Measurements from ENCODE around the gene LRRC10.

The LRRC10 gene

GRCh38 chr12:69585189-69586062 is 25.3 kb downstream of the LRRC10 start, which contains the start of gene CCT2:
Gene CCT2 (plus strand): TSS chr12:69585459. CDS start chr12:69585522, 63 bp downstream.
- TF ChIP-seq, protein P1, sequence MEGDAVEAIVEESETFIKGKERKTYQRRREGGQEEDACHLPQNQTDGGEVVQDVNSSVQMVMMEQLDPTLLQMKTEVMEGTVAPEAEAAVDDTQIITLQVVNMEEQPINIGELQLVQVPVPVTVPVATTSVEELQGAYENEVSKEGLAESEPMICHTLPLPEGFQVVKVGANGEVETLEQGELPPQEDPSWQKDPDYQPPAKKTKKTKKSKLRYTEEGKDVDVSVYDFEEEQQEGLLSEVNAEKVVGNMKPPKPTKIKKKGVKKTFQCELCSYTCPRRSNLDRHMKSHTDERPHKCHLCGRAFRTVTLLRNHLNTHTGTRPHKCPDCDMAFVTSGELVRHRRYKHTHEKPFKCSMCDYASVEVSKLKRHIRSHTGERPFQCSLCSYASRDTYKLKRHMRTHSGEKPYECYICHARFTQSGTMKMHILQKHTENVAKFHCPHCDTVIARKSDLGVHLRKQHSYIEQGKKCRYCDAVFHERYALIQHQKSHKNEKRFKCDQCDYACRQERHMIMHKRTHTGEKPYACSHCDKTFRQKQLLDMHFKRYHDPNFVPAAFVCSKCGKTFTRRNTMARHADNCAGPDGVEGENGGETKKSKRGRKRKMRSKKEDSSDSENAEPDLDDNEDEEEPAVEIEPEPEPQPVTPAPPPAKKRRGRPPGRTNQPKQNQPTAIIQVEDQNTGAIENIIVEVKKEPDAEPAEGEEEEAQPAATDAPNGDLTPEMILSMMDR (IDR thresholded peaks at IDR 0.05): peak; percentile 53
- no peak for TF ChIP-seq ZFX (IDR thresholded peaks at IDR 0.05; ENCODE audit: borderline replicate concordance)
- H3K27ac ChIP-seq: peak within 1 kb of the TSS; percentile 82

DNA sequence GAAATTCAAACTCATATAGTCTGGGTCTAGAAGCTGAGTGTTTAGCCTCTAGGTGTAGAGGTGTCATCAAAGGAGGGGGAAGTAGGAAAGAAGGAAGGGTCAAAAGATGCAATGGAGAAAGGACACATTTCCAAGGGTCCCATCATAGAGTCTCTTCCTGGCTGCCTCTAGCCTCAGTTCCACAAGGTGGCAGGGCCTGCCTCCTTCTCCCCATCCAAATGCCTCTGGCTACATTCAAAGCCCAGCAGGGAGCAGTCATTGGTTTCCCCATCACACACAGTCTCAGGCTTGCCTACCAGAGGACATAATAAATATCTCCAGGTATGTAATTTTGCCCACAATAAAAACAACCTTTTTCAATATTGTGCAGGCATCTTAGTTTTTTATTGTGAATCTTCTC is 27.5 kb downstream of the LRRC10 start:
- no peak overlapping the region for H3K27ac ChIP-seq
- no peak for TF ChIP-seq ZFX (IDR thresholded peaks at IDR 0.05; ENCODE audit: borderline replicate concordance)
- TF ChIP-seq, protein P1 (IDR thresholded peaks at IDR 0.05): peak; percentile 17; the same call in 1 of the 2 replicates

- H3K27ac ChIP-seq: no peak overlapping the region
- TF ChIP-seq, protein P1 (IDR thresholded peaks at IDR 0.05): no peak
- TF ChIP-seq ZFX (IDR thresholded peaks at IDR 0.05; ENCODE audit: borderline replicate concordance): no peak
Observed at GRCh38 chr12:69580074-69580473, 30.6 kb downstream of the LRRC10 start.

GRCh38 chr12:69579029-69579428 is 31.7 kb downstream of the LRRC10 start:
- H3K27ac ChIP-seq: no peak overlapping the region
- TF ChIP-seq, protein P1 (IDR thresholded peaks at IDR 0.05): no peak
- TF ChIP-seq ZFX (IDR thresholded peaks at IDR 0.05; ENCODE audit: borderline replicate concordance): no peak

DNA sequence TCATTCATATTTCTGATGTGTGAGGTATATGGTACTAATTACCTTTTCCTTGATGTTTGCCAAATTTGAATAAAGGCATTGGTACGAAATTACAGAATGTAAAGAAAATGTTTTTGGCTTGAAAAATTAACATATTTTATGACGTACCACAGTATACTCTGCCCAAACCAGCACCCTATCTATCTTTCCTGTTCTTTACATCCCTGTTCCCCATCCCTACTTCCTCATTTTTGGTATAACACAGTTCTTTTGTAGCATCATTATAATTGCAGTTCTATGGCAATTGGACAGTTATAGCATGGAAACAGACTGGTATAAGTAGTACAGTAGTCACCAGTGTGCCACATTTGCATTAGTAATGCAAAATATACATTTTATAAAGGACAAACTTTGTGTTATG is 32.4 kb downstream of the LRRC10 start:
- no peak overlapping the region for H3K27ac ChIP-seq
- no peak for TF ChIP-seq ZFX (IDR thresholded peaks at IDR 0.05; ENCODE audit: borderline replicate concordance)
- TF ChIP-seq, protein P1 (IDR thresholded peaks at IDR 0.05): no peak

GRCh38 chr12:69575346-69575745 is 35.4 kb downstream of the LRRC10 start:
- no peak overlapping the region for H3K27ac ChIP-seq
- TF ChIP-seq, protein P1 (IDR thresholded peaks at IDR 0.05): no peak
- no peak for TF ChIP-seq ZFX (IDR thresholded peaks at IDR 0.05; ENCODE audit: borderline replicate concordance)

Measured in 22Rv1 (cell line).